Fibroblast of mammary gland (primary cell): ENCODE data around the gene RXYLT1.
A peak's percentile ranks its signal among the peaks of the same experiment; 100 is the strongest.
"Not testable (repeated sequence)": the region's sequence is repeated elsewhere in the genome, so short reads cannot be mapped to it uniquely, and the experiment has no call there.

Experiments used
- DNase-seq: peaks from one replicate; pipeline ENCODE4 v3.0.0-alpha.2; 2010; ENCODE audit warnings: low read depth
- H3K4me3 ChIP-seq: 2 replicates; pipeline ENCODE4 v1.5.1; 2011; ENCODE audit warnings: low read depth, mild to moderate bottlenecking, low read length, moderate library complexity; ENCODE audit not compliant: control insufficient read depth
- TF ChIP-seq, protein P1 (sequence below): conservative IDR thresholded peaks from 2 replicates; pipeline ENCODE4 v1.5.1; 2011; ENCODE audit warnings: low read depth, low read length, inconsistent platforms; ENCODE audit not compliant: control insufficient read depth, insufficient read depth

The RXYLT1 gene

DNA sequence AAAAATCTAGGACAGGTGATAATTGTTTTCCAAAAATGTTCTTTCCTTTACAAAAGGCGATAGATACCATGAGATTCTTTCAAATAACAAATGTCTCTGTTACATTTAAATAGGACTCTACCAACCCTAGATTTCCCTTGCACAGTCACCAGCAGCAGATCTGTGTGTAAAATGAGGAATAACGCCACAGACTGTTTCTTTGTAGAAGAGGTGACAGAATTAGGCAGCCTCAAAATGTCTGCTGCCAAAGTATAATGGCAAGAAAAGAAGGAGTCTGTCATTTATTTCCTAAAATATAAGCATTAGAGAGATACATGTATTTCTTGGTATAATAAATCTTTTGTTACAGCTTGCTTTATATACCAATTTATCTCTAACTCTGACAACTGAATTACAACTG lies 56.3 kb downstream of the RXYLT1 start:
- TF ChIP-seq, protein P1, sequence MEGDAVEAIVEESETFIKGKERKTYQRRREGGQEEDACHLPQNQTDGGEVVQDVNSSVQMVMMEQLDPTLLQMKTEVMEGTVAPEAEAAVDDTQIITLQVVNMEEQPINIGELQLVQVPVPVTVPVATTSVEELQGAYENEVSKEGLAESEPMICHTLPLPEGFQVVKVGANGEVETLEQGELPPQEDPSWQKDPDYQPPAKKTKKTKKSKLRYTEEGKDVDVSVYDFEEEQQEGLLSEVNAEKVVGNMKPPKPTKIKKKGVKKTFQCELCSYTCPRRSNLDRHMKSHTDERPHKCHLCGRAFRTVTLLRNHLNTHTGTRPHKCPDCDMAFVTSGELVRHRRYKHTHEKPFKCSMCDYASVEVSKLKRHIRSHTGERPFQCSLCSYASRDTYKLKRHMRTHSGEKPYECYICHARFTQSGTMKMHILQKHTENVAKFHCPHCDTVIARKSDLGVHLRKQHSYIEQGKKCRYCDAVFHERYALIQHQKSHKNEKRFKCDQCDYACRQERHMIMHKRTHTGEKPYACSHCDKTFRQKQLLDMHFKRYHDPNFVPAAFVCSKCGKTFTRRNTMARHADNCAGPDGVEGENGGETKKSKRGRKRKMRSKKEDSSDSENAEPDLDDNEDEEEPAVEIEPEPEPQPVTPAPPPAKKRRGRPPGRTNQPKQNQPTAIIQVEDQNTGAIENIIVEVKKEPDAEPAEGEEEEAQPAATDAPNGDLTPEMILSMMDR: no peak
- no peak overlapping the region for H3K4me3 ChIP-seq

DNA sequence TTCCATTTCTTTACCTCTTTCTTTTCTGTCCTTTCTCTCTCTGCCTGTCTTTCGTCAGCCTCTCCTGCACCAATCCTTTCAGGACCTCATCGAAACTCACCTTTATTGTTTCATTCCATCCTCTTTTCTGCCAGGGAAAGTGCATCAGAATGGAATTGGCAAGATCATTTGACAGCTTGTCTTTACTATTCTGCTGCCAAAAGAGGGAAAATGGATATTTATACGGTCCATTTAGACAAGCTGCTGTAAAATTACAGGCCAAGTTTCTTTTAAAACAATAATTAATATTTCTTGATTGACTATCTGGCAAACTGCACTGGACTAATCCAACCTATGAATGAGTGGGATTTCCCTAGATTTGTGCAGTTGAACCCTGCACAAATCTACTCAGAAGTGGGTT lies 57.2 kb downstream of the RXYLT1 start:
- no peak for DNase-seq
- H3K4me3 ChIP-seq: no peak overlapping the region
- TF ChIP-seq, protein P1: no peak

More for the DNA sequence above, 56.3 kb downstream of the RXYLT1 start:
- no peak for DNase-seq

DNA sequence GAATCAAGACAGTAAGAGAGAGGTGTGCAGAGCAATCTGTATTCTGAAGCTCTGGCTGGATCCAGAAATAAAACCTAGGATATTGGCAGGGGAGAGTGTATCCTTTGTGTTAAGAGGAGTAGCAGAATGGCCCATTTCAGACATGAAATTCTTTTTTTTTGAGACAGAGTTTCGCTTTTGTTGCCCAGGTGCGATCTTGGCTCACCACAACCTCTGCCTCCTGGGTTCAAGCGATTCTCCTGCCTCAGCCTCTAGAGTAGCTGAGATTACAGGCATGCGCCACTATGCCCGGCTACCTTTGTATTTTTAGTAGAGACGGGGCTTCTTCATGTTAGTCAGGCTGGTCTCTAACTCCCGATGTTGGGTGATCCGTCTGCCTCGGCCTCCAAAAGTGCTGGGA lies 58.7 kb downstream of the RXYLT1 start:
- TF ChIP-seq, protein P1: no peak
- H3K4me3 ChIP-seq: no peak overlapping the region
- DNase-seq: no peak

DNA sequence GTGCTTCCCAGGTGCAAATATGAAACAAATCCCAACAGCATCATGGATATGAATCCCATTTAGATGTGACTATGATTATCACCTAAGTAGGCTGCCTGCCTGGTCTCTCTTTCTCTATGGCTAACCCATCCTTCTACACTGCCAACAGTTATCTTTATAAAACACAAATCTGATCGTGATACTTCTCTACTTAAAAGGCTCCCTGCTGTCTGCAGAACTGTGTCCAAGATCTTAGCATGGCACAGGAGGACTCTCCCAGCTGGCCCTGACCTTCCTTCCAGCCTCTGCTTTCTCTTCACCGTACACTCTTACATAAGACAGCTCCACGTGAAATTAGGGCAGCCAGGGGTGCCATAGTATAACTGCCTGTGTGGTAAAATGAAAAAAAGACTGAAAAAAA lies 61.3 kb downstream of the RXYLT1 start:
- TF ChIP-seq, protein P1: no peak
- DNase-seq: no peak
- H3K4me3 ChIP-seq: no peak overlapping the region

DNA sequence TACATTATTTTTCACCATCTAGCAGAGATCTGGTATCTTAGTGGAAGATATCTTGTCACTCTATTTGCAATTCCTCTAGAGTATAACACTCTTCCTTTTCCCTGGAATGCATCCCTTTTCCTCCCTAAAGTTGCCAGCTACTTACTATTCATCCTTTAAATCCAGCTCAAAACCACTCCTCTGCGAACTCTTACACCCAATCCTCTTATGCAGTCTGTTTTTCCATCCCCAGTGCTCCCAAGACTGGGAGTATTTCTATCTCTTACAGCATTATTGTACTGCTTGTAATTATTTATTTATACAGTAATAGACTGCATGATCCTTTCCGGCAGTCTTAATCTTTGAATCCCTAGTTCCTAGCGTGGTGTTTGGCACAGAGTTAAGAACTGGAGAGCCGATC lies 61.9 kb downstream of the RXYLT1 start:
- no peak overlapping the region for H3K4me3 ChIP-seq
- TF ChIP-seq, protein P1: no peak
- no peak for DNase-seq

DNA sequence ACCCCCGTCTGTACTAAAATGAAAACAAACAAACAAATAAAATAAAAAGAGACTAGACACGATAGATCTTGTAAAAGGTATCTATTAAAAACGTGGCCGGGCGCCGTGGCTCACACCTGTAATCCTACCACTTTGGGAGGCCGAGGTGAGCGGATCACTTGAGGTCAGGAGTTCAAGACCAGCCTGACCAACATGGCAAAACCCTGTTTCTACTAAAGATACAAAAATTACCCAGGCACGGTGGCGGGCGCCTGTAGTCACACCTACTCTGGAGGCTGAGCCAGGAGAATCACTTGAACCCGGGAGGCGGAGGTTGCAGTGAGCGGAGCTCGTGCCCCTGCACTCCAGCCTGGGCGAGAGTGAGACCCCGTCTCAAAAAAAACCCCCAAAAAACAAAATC lies 63.0 kb downstream of the RXYLT1 start:
- H3K4me3 ChIP-seq, DNase-seq: not testable (repeated sequence)

DNA sequence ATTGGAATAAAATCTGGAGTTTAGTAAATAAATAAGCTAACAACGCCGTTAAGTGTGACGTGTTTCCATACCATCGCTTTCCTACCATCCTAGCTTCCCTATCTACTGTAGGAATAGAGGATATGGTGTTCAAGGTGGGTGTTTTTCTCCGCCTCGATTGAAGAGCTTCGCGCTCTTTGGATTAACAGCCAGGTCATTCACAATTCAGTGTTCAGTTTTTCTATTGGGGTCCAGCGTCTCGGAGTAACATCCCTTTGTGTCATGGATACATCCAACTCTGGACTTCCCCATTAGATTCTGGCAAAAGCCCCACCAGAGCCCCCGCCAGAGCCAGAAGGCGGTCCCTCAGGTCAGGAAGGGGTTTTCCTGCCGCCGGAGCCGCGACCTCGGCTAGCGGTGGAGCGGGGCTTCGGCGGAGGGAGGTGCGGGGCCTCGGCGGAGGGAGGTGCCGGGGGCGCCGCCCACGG lies 63.6 kb downstream of the RXYLT1 start:
- TF ChIP-seq, protein P1: no peak

More for the DNA sequence above, 63.6 kb downstream of the RXYLT1 start:
- H3K4me3 ChIP-seq: peak overlapping the region; percentile 99
- DNase-seq: no peak
